Measurements from ENCODE around the gene CDH12.
"Not testable (repeated sequence)": the region's sequence is repeated elsewhere in the genome, so short reads cannot be mapped to it uniquely, and the experiment has no call there.

Gene CDH12

DNA sequence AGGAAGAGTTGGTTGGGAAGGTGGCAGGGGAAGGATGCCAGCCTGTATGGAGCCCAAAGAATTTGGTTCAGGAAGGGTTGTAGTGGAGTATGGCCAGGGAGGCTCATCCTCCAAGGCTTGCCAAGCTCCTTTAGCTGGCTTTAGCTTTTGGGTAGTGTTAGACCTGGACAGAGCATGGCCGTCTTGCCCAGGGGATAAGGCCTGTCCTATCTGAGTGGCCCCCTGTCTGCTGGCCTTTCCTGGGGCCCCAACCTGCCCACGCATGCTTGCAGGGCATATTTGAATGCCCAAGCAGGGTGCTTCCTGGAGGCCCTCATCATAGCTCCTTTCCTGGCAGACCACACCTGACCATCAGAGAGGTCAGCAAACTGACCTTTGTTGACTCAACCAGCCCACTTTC, 227.7 kb downstream of the CDH12 start:
- H3K27me3 Mint-ChIP-seq (ENCODE audit: low read depth, poor library complexity), result no peaks in the 10 kb centered on the region
- H3K4me1 Mint-ChIP-seq, result no peaks in the 10 kb centered on the region
- TF ChIP-seq, protein P1, sequence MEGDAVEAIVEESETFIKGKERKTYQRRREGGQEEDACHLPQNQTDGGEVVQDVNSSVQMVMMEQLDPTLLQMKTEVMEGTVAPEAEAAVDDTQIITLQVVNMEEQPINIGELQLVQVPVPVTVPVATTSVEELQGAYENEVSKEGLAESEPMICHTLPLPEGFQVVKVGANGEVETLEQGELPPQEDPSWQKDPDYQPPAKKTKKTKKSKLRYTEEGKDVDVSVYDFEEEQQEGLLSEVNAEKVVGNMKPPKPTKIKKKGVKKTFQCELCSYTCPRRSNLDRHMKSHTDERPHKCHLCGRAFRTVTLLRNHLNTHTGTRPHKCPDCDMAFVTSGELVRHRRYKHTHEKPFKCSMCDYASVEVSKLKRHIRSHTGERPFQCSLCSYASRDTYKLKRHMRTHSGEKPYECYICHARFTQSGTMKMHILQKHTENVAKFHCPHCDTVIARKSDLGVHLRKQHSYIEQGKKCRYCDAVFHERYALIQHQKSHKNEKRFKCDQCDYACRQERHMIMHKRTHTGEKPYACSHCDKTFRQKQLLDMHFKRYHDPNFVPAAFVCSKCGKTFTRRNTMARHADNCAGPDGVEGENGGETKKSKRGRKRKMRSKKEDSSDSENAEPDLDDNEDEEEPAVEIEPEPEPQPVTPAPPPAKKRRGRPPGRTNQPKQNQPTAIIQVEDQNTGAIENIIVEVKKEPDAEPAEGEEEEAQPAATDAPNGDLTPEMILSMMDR (IDR thresholded peaks at IDR 0.05), result no peak
- H3K36me3 Mint-ChIP-seq (ENCODE audit: low read depth), result no peaks in the 10 kb centered on the region
- H3K4me3 Mint-ChIP-seq, result no peak overlapping the region
- H3K27ac Mint-ChIP-seq, result no peak overlapping the region
- no peak for DNase-seq
- H3K9me3 Mint-ChIP-seq, result peaks cover 7% of the 10 kb centered on the region

DNA sequence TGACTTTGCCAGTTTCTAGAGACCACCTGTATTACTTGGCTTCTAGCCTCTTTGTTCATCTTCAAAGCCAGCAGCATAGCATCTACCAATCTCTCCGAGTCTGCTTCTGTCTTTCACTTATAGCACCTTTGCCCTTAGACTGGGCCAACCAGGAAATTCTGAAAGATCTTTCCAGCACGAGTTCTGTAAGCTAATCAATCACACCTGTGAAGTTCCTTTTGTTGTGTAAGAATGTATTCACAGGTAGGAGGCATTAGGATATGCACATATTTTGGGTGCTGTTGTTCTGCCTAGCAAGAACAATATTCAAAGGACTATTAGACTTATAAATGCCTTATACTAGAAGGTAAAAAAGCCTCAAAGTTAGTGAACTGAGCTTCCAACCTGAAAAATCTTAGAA, 232.1 kb downstream of the CDH12 start:
- no peaks in the 10 kb centered on the region for H3K4me1 Mint-ChIP-seq
- no peak overlapping the region for H3K27ac Mint-ChIP-seq
- peaks cover 7% of the 10 kb centered on the region for H3K9me3 Mint-ChIP-seq
- no peak for DNase-seq
- H3K4me3 Mint-ChIP-seq, result no peak overlapping the region
- H3K36me3 Mint-ChIP-seq (ENCODE audit: low read depth), result no peaks in the 10 kb centered on the region
- TF ChIP-seq, protein P1 (IDR thresholded peaks at IDR 0.05), result no peak
- H3K27me3 Mint-ChIP-seq (ENCODE audit: low read depth, poor library complexity), result no peaks in the 10 kb centered on the region

DNA sequence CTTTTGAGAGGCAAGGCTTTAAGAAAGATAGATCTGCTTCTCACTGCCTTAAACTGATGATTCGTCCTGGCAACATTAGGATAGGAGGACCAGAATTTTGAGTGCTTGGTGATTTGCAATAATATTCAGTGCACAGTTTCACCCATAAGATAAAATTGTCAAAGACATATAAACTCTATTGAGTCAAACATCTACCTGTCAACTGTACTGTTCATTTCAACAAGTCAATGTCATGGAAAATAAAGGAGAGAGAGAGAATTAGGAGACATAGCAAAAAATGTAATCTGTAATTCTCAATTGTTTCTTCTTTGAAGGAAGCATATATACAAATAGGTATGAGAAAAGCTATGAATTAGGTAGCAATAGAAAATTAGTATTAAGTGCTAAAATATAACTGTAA, 237.2 kb downstream of the CDH12 start:
- DNase-seq, result no peak
- Mint-ChIP-seq H3K27me3 (ENCODE audit: low read depth, poor library complexity) (no peaks in the 10 kb centered on the region), H3K36me3 (ENCODE audit: low read depth) (no peaks in the 10 kb centered on the region), H3K9me3 (no peaks in the 10 kb centered on the region), H3K4me3 (no peak overlapping the region), H3K27ac (no peak overlapping the region), H3K4me1 (peaks cover 5% of the 10 kb centered on the region)
- TF ChIP-seq, protein P1 (IDR thresholded peaks at IDR 0.05), result no peak

DNA sequence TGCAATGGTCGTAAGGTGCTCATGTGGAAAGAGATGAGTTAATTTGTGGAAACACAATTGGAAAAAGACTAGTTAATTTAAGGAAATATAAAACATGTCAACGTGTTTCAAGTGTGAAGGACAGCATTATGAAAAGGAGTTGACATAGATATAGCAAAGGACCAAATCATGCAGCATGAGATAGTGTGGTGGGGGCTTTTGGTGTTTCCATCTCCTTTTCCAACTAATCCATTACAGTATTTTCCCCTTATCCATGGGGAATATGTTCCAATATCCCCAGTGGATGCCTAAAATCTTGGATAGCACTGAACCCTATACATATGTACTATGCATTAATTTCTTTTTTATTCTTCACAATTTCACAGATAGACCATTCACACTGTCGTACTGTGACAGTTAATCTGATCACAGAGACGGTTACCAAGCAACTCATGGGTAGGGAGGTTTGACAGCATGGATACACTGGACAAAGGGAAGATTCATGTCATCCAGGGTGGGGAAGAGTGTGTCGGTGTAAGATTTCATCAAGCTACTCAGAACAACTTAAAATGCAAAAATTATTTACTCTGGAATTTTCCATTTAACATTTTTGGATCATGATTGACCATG, 238.6 kb downstream of the CDH12 start:
- no peak overlapping the region for H3K27ac Mint-ChIP-seq
- H3K27me3 Mint-ChIP-seq (ENCODE audit: low read depth, poor library complexity), result no peaks in the 10 kb centered on the region
- no peaks in the 10 kb centered on the region for H3K9me3 Mint-ChIP-seq
- H3K4me1 Mint-ChIP-seq, result peaks cover 5% of the 10 kb centered on the region
- no peak for DNase-seq
- no peak overlapping the region for H3K4me3 Mint-ChIP-seq
- no peaks in the 10 kb centered on the region for H3K36me3 Mint-ChIP-seq (ENCODE audit: low read depth)
- TF ChIP-seq, protein P1 (IDR thresholded peaks at IDR 0.05), result no peak

DNA sequence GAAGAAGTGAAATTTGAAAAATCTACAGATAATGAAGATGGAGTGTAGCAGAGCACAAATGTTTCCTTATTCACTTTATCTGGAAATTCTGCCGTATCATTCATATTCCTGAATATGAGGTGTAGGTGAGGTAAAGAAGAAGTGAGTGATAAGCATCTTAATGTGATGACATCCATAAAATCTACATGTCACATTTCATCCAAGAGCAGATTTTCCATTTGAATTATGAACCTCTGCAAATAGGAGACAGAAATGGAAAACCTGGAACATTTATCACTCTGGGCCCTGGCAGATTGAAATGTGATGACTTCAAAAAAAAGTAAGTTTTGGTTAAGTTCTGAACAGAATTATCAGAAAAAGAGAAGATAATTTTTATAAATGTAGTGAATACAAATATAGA, 240.2 kb downstream of the CDH12 start:
- TF ChIP-seq, protein P1 (IDR thresholded peaks at IDR 0.05), result no peak

DNA sequence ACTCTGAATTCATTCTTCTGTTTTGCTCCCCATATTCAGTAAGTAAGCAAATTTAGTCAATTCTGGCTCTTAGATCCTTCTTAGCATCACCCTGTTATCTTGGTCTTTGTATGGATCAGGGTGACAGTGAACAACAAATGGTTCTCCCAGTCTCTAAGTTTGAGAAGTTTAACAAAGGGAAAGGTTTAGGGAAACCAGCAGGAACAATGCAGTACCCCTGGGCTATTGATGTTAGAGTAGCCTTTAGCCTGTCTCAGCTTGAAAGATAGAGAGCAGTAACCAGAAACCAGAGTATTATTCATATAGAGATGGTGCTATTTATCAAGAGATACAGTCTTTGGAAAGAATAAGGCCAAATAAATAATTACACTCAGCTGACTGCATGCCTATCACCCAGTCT, 241.8 kb downstream of the CDH12 start:
- peaks cover 8% of the 10 kb centered on the region for H3K9me3 Mint-ChIP-seq
- TF ChIP-seq, protein P1 (IDR thresholded peaks at IDR 0.05), result no peak
- H3K4me1 Mint-ChIP-seq, result peaks cover 5% of the 10 kb centered on the region
- H3K4me3 Mint-ChIP-seq, result no peak overlapping the region
- no peak overlapping the region for H3K27ac Mint-ChIP-seq
- H3K36me3 Mint-ChIP-seq (ENCODE audit: low read depth), result no peaks in the 10 kb centered on the region
- no peaks in the 10 kb centered on the region for H3K27me3 Mint-ChIP-seq (ENCODE audit: low read depth, poor library complexity)
- DNase-seq, result no peak

More for the DNA sequence above, 240.2 kb downstream of the CDH12 start:
- DNase-seq, result no peak
- H3K36me3 Mint-ChIP-seq (ENCODE audit: low read depth), result no peaks in the 10 kb centered on the region
- peaks cover 5% of the 10 kb centered on the region for H3K4me1 Mint-ChIP-seq
- H3K4me3 Mint-ChIP-seq, result no peak overlapping the region
- H3K9me3 Mint-ChIP-seq, result no peaks in the 10 kb centered on the region
- no peaks in the 10 kb centered on the region for H3K27me3 Mint-ChIP-seq (ENCODE audit: low read depth, poor library complexity)
- no peak overlapping the region for H3K27ac Mint-ChIP-seq

DNA sequence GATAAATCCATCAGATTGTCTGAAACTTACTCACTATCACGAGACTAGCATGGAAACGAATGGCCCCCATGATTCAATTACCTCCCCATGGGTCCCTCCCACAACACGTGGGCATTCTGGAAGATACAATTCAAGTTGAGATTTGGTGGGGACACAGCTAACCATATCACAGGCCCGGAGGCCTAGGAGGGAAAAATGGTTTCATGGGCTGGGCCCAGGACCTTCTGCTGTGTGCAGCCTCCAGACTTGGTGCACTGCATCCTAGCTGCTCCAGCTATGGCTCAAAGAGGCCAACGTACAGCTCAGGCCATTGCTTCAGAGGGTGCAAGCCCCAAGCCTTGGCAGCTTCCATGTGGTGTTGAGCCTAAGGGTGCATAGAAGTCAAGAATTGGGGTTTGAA, 245.6 kb downstream of the CDH12 start:
- H3K9me3 Mint-ChIP-seq; DNase-seq; H3K4me1 Mint-ChIP-seq; H3K27me3 Mint-ChIP-seq (ENCODE audit: low read depth, poor library complexity); H3K36me3 Mint-ChIP-seq (ENCODE audit: low read depth); H3K27ac Mint-ChIP-seq; H3K4me3 Mint-ChIP-seq: not testable (repeated sequence)
